NCI-H2227 (cell line): Measurements from ENCODE around the gene PDE11A.

ENCODE experiments used
- DNase-seq: peaks from one replicate; lab custom pipeline; 2025; ENCODE audit not compliant: unreplicated experiment; lab: John Stamatoyannopoulos, UW

PDE11A gene

GRCh38 chr2:177705511-177706173 is 366.9 kb downstream of the PDE11A start:
- no peak for DNase-seq

- DNase-seq, result no peak
Observed at GRCh38 chr2:177703159-177703558, 369.4 kb downstream of the PDE11A start.

- DNase-seq, result no peak
Observed at GRCh38 chr2:177698281-177698680, 374.3 kb downstream of the PDE11A start.

- DNase-seq, result no peak
Observed at GRCh38 chr2:177694348-177694747, 378.2 kb downstream of the PDE11A start.

GRCh38 chr2:177693658-177694339 is 378.8 kb downstream of the PDE11A start:
- no peak for DNase-seq

- DNase-seq, result no peak
Observed at GRCh38 chr2:177692783-177693269, 379.8 kb downstream of the PDE11A start.

- no peak for DNase-seq
Observed at GRCh38 chr2:177692042-177692782, 380.4 kb downstream of the PDE11A start.

- DNase-seq, result no peak
Observed at GRCh38 chr2:177691177-177691576, 381.4 kb downstream of the PDE11A start.

- DNase-seq, result no peak
Observed at GRCh38 chr2:177689623-177690022, 383.0 kb downstream of the PDE11A start.

GRCh38 chr2:177688844-177689243 is 383.7 kb downstream of the PDE11A start:
- no peak for DNase-seq

GRCh38 chr2:177683661-177684069 is 388.9 kb downstream of the PDE11A start:
- DNase-seq, result no peak

- DNase-seq, result no peak
Observed at GRCh38 chr2:177682836-177683660, 389.5 kb downstream of the PDE11A start.

GRCh38 chr2:177682006-177682405 is 390.6 kb downstream of the PDE11A start:
- DNase-seq, result no peak

GRCh38 chr2:177680866-177681712 is 391.5 kb downstream of the PDE11A start:
- DNase-seq, result no peak

- DNase-seq, result no peak
Observed at GRCh38 chr2:177679611-177680605, 392.7 kb downstream of the PDE11A start.

- no peak for DNase-seq
Observed at GRCh38 chr2:177678939-177679338, 393.6 kb downstream of the PDE11A start.

- DNase-seq, result no peak
Observed at GRCh38 chr2:177676636-177677035, 395.9 kb downstream of the PDE11A start.

- DNase-seq, result peak; percentile 54
Observed at GRCh38 chr2:177675825-177676224, 396.8 kb downstream of the PDE11A start.

GRCh38 chr2:177675350-177675821 is 397.2 kb downstream of the PDE11A start:
- DNase-seq, result peak; percentile 69
